ENCODE results near the gene TMEM98. TPM values are rescaled to one million over a fixed set of nuclear protein-coding genes. Genes with fewer than 3 reads are reported as not detected.

The TMEM98 gene
- total RNA-seq, 1 experiment from 2014 or later = 67.6 TPM

- CTCF ChIA-PET = interaction anchor here (0.6 kb wide), 1 partner anchor 8 kb away, joined by 4 read pairs; no protein-coding TSS in a partner anchor
- H3K27ac ChIP-seq (ENCODE audit: low read depth, low read length, poor library complexity, severe bottlenecking) = no peak overlapping the region
These were observed 8.4 kb downstream of the TMEM98 start for GRCh38 chr17:32936186-32936893.

GRCh38 chr17:32936894-32937500 lies 9.0 kb downstream of the TMEM98 start:
- no peaks in the 10 kb centered on the region for H3K27me3 ChIP-seq (replicated peaks; ENCODE audit: insufficient read depth, low read depth, low read length, poor library complexity)
- CTCF ChIA-PET = interaction anchor here (0.6 kb wide), 1 partner anchor 8 kb away, joined by 4 read pairs; no protein-coding TSS in a partner anchor
- BruUV-seq (replicated peaks) = no TSS peak
- intact Hi-C loops (cut with micrococcal nuclease; ENCODE audit: unreplicated experiment) = no loop called here
- H3K4me3 ChIP-seq (ENCODE audit: low read depth, low read length, poor library complexity, severe bottlenecking) = no peak overlapping the region
- peaks cover 11% of the 10 kb centered on the region for H3K4me1 ChIP-seq (ENCODE audit: insufficient read depth, low read length, poor library complexity, severe bottlenecking)
- peak; percentile 75 for TF ChIP-seq CTCF (conservative IDR thresholded peaks at IDR 0.05; ENCODE audit: low read depth, low read length)
- no peak for TF ChIP-seq EZH2 (IDR thresholded peaks at IDR 0.05; ENCODE audit: borderline replicate concordance, low read depth, low read length, poor library complexity, severe bottlenecking)
- H3K36me3 ChIP-seq (ENCODE audit: insufficient read depth, low read length, poor library complexity, severe bottlenecking) = peaks cover 25% of the 10 kb centered on the region
- peak; percentile 67 for DNase-seq (ENCODE audit: low spot score)
- POLR2A ChIA-PET (ENCODE audit: low non-redundant PET) = no interaction called here
- no peaks in the 10 kb centered on the region for H3K9me3 ChIP-seq (ENCODE audit: low read depth, low read length, poor library complexity, severe bottlenecking)
- H3K27ac ChIP-seq (ENCODE audit: low read depth, low read length, poor library complexity, severe bottlenecking) = no peak overlapping the region

More at GRCh38 chr17:32936186-32936893, 8.4 kb downstream of the TMEM98 start:
- H3K4me1 ChIP-seq (ENCODE audit: insufficient read depth, low read length, poor library complexity, severe bottlenecking) = peaks cover 11% of the 10 kb centered on the region
- H3K4me3 ChIP-seq (ENCODE audit: low read depth, low read length, poor library complexity, severe bottlenecking) = no peak overlapping the region
- no peak for TF ChIP-seq CTCF (conservative IDR thresholded peaks at IDR 0.05; ENCODE audit: low read depth, low read length)
- TF ChIP-seq EZH2 (IDR thresholded peaks at IDR 0.05; ENCODE audit: borderline replicate concordance, low read depth, low read length, poor library complexity, severe bottlenecking) = no peak
- intact Hi-C loops (cut with micrococcal nuclease; ENCODE audit: unreplicated experiment) = no loop called here
- POLR2A ChIA-PET (ENCODE audit: low non-redundant PET) = interaction anchor here (0.6 kb wide), 1 partner anchor 97 kb away, joined by 3 read pairs; no protein-coding TSS in a partner anchor
- no peaks in the 10 kb centered on the region for H3K27me3 ChIP-seq (replicated peaks; ENCODE audit: insufficient read depth, low read depth, low read length, poor library complexity)
- H3K9me3 ChIP-seq (ENCODE audit: low read depth, low read length, poor library complexity, severe bottlenecking) = no peaks in the 10 kb centered on the region
- peaks cover 20% of the 10 kb centered on the region for H3K36me3 ChIP-seq (ENCODE audit: insufficient read depth, low read length, poor library complexity, severe bottlenecking)
- no peak for DNase-seq (ENCODE audit: low spot score)
- BruUV-seq (replicated peaks) = no TSS peak

- intact Hi-C loops (cut with micrococcal nuclease; ENCODE audit: unreplicated experiment) = no loop called here
- Histone ChIP-seq H3K27ac (ENCODE audit: low read depth, low read length, poor library complexity, severe bottlenecking) (no peak overlapping the region), H3K4me3 (ENCODE audit: low read depth, low read length, poor library complexity, severe bottlenecking) (no peak overlapping the region), H3K36me3 (ENCODE audit: insufficient read depth, low read length, poor library complexity, severe bottlenecking) (peaks cover 25% of the 10 kb centered on the region), H3K4me1 (ENCODE audit: insufficient read depth, low read length, poor library complexity, severe bottlenecking) (peaks cover 4% of the 10 kb centered on the region), H3K9me3 (ENCODE audit: low read depth, low read length, poor library complexity, severe bottlenecking) (no peaks in the 10 kb centered on the region), H3K27me3 (replicated peaks; ENCODE audit: insufficient read depth, low read depth, low read length, poor library complexity) (no peaks in the 10 kb centered on the region)
- ChIA-PET POLR2A (ENCODE audit: low non-redundant PET) (no interaction called here), CTCF (no interaction called here)
- BruUV-seq (replicated peaks) = TSS peak; percentile 51
- DNase-seq (ENCODE audit: low spot score) = no peak
- TF ChIP-seq CTCF (conservative IDR thresholded peaks at IDR 0.05; ENCODE audit: low read depth, low read length) (no peak), EZH2 (IDR thresholded peaks at IDR 0.05; ENCODE audit: borderline replicate concordance, low read depth, low read length, poor library complexity, severe bottlenecking) (no peak)
These were observed 12.9 kb downstream of the TMEM98 start for GRCh38 chr17:32940706-32941390.
